GM12873 (cell line): Measurements from ENCODE around the gene BSDC1.

Experiments used
- TF ChIP-seq, protein P1 (sequence below): IDR thresholded peaks from 2 replicates; pipeline ENCODE4 v1.5.1; 2012; ENCODE audit warnings: low read depth, mild to moderate bottlenecking, moderate library complexity, low read length, control low read depth; ENCODE audit not compliant: insufficient read depth; ENCODE audit errors: missing control alignments

Gene BSDC1

DNA sequence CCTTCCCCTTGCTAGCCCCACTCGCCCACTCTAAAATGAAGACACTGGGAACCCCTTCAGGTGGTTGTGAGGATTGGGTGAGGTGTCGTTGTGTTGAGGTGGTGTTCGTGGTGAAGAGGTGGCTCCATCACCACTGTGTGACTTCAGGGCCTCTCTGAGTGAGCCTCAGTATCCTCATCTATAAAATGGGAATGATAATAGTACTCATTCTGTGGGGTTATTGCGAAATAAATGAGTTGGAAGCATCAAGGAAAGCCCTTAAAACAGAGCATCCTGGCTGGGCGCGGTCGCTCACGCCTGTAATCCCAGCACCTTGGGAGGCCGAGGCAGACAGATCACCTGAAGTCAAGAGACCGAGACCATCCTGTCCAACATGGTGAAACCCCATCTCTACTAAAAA is 51.5 kb downstream of the BSDC1 start:
- TF ChIP-seq, protein P1, sequence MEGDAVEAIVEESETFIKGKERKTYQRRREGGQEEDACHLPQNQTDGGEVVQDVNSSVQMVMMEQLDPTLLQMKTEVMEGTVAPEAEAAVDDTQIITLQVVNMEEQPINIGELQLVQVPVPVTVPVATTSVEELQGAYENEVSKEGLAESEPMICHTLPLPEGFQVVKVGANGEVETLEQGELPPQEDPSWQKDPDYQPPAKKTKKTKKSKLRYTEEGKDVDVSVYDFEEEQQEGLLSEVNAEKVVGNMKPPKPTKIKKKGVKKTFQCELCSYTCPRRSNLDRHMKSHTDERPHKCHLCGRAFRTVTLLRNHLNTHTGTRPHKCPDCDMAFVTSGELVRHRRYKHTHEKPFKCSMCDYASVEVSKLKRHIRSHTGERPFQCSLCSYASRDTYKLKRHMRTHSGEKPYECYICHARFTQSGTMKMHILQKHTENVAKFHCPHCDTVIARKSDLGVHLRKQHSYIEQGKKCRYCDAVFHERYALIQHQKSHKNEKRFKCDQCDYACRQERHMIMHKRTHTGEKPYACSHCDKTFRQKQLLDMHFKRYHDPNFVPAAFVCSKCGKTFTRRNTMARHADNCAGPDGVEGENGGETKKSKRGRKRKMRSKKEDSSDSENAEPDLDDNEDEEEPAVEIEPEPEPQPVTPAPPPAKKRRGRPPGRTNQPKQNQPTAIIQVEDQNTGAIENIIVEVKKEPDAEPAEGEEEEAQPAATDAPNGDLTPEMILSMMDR: no peak

DNA sequence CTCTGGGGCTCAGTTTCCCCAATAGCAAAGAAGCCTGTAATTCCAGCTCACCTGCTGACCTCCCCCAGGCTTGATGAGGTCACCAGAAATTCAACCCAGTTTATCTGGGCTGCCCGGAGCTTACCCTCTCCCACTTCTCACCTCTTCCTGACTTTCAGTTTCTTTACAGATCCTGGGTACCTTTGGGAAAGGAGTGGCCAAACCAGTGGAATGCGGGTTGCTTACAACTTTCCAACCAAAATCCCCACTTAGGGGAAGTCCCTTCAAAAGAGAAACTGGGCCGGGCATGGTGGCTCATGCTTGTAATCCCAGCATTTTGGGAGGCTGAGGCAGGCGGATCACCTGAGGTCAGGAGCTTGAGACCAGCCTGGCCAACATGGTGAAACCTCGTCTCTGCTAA is 52.3 kb downstream of the BSDC1 start:
- TF ChIP-seq, protein P1: no peak

DNA sequence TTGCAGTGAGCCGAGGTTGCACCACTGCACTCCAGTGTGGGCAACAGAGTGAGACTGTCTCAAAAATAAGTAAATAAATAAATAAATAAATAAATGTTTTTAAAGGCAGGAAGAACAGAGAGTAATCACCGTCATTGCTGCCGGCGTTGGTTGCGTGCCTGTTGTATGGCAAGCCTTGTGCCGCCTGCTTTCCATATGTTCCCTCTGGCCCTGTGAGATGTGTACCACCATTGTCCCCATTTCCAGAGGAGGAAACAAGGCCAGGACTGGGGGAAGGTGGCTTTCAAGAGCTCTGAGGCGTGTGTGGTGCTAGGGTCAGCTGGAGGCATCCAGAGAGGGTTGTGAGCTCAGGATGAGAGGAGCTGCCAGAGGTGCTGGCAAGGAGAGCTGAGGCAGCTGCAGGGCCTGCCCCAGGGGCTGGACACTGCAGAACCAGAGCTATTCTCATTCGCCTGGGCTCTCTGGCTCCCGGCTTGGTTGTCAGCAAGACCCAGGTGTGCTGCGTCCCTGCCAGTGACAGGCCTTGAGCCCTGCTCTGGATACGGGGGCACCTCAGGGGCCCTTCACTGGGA is 53.0 kb downstream of the BSDC1 start:
- TF ChIP-seq, protein P1: no peak

DNA sequence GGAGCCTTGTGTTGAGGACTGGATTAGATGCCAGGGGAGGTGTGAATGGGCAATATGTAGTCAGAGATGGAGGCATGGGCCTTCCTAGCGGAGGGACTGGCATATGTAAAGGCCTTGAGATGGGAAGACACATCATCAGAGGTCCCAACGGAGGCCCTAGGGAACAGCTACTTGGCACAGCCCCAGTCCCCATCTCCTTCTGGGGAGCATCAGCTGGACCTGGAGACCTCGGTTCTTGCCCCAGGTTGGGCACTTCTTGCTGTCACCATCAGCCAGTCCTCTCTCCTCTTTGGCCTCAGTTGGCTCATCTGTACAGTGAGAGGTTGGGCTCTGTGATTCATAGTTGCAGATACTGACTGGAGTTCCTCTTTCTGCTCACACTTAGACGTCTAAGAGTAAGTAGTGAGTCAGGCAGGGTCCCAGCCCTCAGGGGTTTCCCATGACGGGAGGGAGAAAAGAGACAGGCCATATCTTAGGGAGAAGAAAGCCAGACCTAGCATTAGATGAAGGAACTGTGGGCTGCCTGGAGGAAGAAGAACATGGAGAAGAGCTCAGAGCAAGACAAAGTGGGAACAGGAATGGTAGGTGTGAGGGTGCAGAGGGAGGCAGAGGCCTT is 54.8 kb downstream of the BSDC1 start:
- TF ChIP-seq, protein P1: no peak

DNA sequence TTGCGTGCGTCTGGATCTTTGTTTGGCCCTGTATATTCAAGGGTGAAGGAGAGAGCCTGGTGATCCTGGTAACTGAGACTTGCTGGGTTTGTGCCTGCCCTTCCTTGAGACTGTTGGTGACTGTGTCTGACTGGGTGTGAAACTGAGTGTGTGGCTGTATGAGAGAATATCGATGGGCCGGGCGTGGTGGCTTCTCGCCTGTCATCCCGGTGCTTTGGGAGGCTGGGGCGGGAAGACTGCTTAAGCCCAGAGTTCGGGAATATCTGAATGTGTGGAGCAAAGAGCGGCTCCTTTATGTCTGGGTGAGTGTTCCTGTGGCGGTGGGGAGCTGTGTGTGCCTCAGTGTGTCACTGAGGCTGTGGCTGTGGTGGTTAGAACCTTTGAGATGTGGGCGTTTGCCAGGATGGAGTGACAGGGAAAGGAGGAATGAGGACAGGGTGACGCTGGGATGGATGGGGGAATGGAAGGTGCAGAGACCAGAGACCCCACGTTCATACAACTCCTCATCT is 55.5 kb downstream of the BSDC1 start:
- TF ChIP-seq, protein P1: no peak

- TF ChIP-seq, protein P1: no peak
These were observed 56.2 kb downstream of the BSDC1 start for GRCh38 chr1:32337855-32338636.
